HepG2 (cell line): ENCODE data around the gene STK40. TPM values are rescaled to one million over a fixed set of nuclear protein-coding genes. Genes with fewer than 3 reads are reported as not detected.

Source experiments
- ESRRA ChIP-seq: sonication (generic); formaldehyde crosslinking; IDR thresholded peaks from 2 replicates; pipeline ENCODE4 v1.5.1; 2020; ENCODE audit warnings: mild to moderate bottlenecking, low read depth, missing genetic modification reagents
- HMG20B ChIP-seq: conservative IDR thresholded peaks from 2 replicates; pipeline ENCODE4 v1.6.1; 2016; ENCODE audit warnings: missing genetic modification reagents, missing compliant biosample characterization
- MAZ ChIP-seq, 2 experiments: sonication (generic) in 1 of 2; formaldehyde crosslinking in 1 of 2; IDR thresholded peaks; 2 replicates each; pipeline versions ENCODE4 v1.5.0 to v1.6.1; 2012 to 2020; ENCODE audit warnings: low read depth in 2 of 2, mild to moderate bottlenecking in 2 of 2, borderline replicate concordance in 1 of 2, improper control_type of control experiment in 1 of 2, low read length in 1 of 2, missing genetic modification reagents in 1 of 2, moderate library complexity in 1 of 2
- SMAD3 ChIP-seq: sonication (generic); formaldehyde crosslinking; IDR thresholded peaks from 2 replicates; pipeline ENCODE4 v1.4.0; 2020; ENCODE audit warnings: missing genetic modification reagents
- TARDBP ChIP-seq: sonication (generic); formaldehyde crosslinking; IDR thresholded peaks from 2 replicates; pipeline ENCODE4 v1.8.0; 2022; ENCODE audit warnings: mild to moderate bottlenecking, missing genetic modification reagents
- ZNF124 ChIP-seq: sonication (generic); formaldehyde crosslinking; IDR thresholded peaks from 2 replicates; pipeline ENCODE4 v1.4.0; 2020; ENCODE audit warnings: missing genetic modification reagents
- ZNF609 ChIP-seq: sonication (generic); formaldehyde crosslinking; IDR thresholded peaks from 2 replicates; pipeline ENCODE4 v1.4.0; 2020; ENCODE audit warnings: mild to moderate bottlenecking, missing genetic modification reagents, borderline replicate concordance
- ZNF7 ChIP-seq: IDR thresholded peaks from 2 replicates; pipeline ENCODE4 v1.6.1; 2016; ENCODE audit warnings: missing biosample characterization, missing genetic modification reagents
- ZNF766 ChIP-seq: sonication (generic); formaldehyde crosslinking; IDR thresholded peaks from 2 replicates; pipeline ENCODE4 v1.5.0; 2020; ENCODE audit warnings: missing genetic modification reagents, borderline replicate concordance
- ZNF792 ChIP-seq: IDR thresholded peaks from 2 replicates; pipeline ENCODE4 v1.6.1; 2016
- polyA plus RNA-seq, 8 experiments: library from polyadenylated mRNA; depleted of rRNA in 3 of 8; stranded (reverse) in 7 of 8; unstranded in 1 of 8; fragments of >200 nt; fragmentation: Illumina TruSeq in 4 of 8; extraction: Trizol in 4 of 8; gene quantifications; 2 replicates each; pipeline versions ENCODE4 v1.2.1 to v1.2.3, GENCODE V29; 2011 to 2016; ENCODE audit warnings: low read depth in 4 of 8, missing spikeins in 1 of 8, mixed read lengths in 1 of 8; ENCODE audit not compliant: insufficient read depth in 1 of 8
- total RNA-seq, 5 experiments: library from RNA; depleted of rRNA; stranded (reverse); fragments of >200 nt; fragmentation: Illumina TruSeq; extraction: Trizol; gene quantifications; 2 replicates each; pipeline ENCODE4 v1.2.3, GENCODE V29; 2016; ENCODE audit warnings: low read depth in 1 of 5
- TF ChIP-seq, protein P1 (sequence below): sonication (generic); formaldehyde crosslinking; IDR thresholded peaks from 2 replicates; pipeline ENCODE4 v1.4.0; 2020; ENCODE audit warnings: missing genetic modification reagents
- TF ChIP-seq, protein P2 (sequence below): IDR thresholded peaks from 2 replicates; pipeline ENCODE4 v1.6.1; 2018; ENCODE audit warnings: missing genetic modification reagents
- TF ChIP-seq, protein P3 (sequence below): sonication (generic); formaldehyde crosslinking; IDR thresholded peaks from 2 replicates; pipeline ENCODE4 v1.4.0; 2020; ENCODE audit warnings: missing genetic modification reagents
- TF ChIP-seq, protein P4 (sequence below): IDR thresholded peaks from 2 replicates; pipeline ENCODE4 v1.6.1; 2012; ENCODE audit warnings: low read depth, low read length, improper control_type of control experiment

Gene STK40
- total and polyA plus RNA-seq, 2 of the 13 experiments (the other 11 are each of a cell fraction or from before 2014, with no cell fraction given): 33.8 to 35.1 TPM

GRCh38 chr1:36306902-36307456 is 78.7 kb downstream of the STK40 start (continued):
- TF ChIP-seq ZNF766 (peak; percentile 63; the same call in 1 of the 2 replicates), ZNF609 (CRISPR knock-in tag) (peak; percentile 28; the same call in 1 of the 2 replicates), MAZ (IDR thresholded peaks at IDR 0.05; ENCODE audit: borderline replicate concordance, low read depth, low read length) (no peak), MAZ (CRISPR knock-in tag; IDR thresholded peaks at IDR 0.05; ENCODE audit: low read depth) (peak; percentile 90), ESRRA (CRISPR knock-in tag) (0 out of 2 replicates have a peak, but pooled peaks have one; percentile 38), ZNF792 (peak; percentile 73; the same call in 1 of the 2 replicates), ZNF124 (CRISPR knock-in tag) (no peak), ZNF7 (CRISPR knock-in tag) (no peak), TARDBP (no peak; the same call in 1 of the 2 replicates), SMAD3 (CRISPR knock-in tag) (peak; percentile 63; the same call in 1 of the 2 replicates), HMG20B (CRISPR knock-in tag) (0 out of 2 replicates have a peak, but pooled peaks have one; percentile 35)
- TF ChIP-seq, protein P1, sequence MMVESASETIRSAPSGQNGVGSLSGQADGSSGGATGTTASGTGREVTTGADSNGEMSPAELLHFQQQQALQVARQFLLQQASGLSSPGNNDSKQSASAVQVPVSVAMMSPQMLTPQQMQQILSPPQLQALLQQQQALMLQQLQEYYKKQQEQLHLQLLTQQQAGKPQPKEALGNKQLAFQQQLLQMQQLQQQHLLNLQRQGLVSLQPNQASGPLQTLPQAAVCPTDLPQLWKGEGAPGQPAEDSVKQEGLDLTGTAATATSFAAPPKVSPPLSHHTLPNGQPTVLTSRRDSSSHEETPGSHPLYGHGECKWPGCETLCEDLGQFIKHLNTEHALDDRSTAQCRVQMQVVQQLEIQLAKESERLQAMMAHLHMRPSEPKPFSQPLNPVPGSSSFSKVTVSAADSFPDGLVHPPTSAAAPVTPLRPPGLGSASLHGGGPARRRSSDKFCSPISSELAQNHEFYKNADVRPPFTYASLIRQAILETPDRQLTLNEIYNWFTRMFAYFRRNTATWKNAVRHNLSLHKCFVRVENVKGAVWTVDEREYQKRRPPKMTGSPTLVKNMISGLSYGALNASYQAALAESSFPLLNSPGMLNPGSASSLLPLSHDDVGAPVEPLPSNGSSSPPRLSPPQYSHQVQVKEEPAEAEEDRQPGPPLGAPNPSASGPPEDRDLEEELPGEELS (CRISPR knock-in tag): 0 out of 2 replicates have a peak, but pooled peaks have one; percentile 11
- TF ChIP-seq, protein P2, sequence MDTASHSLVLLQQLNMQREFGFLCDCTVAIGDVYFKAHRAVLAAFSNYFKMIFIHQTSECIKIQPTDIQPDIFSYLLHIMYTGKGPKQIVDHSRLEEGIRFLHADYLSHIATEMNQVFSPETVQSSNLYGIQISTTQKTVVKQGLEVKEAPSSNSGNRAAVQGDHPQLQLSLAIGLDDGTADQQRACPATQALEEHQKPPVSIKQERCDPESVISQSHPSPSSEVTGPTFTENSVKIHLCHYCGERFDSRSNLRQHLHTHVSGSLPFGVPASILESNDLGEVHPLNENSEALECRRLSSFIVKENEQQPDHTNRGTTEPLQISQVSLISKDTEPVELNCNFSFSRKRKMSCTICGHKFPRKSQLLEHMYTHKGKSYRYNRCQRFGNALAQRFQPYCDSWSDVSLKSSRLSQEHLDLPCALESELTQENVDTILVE (CRISPR knock-in tag): no peak
- TF ChIP-seq, protein P3, sequence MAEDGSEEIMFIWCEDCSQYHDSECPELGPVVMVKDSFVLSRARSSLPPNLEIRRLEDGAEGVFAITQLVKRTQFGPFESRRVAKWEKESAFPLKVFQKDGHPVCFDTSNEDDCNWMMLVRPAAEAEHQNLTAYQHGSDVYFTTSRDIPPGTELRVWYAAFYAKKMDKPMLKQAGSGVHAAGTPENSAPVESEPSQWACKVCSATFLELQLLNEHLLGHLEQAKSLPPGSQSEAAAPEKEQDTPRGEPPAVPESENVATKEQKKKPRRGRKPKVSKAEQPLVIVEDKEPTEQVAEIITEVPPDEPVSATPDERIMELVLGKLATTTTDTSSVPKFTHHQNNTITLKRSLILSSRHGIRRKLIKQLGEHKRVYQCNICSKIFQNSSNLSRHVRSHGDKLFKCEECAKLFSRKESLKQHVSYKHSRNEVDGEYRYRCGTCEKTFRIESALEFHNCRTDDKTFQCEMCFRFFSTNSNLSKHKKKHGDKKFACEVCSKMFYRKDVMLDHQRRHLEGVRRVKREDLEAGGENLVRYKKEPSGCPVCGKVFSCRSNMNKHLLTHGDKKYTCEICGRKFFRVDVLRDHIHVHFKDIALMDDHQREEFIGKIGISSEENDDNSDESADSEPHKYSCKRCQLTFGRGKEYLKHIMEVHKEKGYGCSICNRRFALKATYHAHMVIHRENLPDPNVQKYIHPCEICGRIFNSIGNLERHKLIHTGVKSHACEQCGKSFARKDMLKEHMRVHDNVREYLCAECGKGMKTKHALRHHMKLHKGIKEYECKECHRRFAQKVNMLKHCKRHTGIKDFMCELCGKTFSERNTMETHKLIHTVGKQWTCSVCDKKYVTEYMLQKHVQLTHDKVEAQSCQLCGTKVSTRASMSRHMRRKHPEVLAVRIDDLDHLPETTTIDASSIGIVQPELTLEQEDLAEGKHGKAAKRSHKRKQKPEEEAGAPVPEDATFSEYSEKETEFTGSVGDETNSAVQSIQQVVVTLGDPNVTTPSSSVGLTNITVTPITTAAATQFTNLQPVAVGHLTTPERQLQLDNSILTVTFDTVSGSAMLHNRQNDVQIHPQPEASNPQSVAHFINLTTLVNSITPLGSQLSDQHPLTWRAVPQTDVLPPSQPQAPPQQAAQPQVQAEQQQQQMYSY (CRISPR knock-in tag): no peak
- TF ChIP-seq, protein P4, sequence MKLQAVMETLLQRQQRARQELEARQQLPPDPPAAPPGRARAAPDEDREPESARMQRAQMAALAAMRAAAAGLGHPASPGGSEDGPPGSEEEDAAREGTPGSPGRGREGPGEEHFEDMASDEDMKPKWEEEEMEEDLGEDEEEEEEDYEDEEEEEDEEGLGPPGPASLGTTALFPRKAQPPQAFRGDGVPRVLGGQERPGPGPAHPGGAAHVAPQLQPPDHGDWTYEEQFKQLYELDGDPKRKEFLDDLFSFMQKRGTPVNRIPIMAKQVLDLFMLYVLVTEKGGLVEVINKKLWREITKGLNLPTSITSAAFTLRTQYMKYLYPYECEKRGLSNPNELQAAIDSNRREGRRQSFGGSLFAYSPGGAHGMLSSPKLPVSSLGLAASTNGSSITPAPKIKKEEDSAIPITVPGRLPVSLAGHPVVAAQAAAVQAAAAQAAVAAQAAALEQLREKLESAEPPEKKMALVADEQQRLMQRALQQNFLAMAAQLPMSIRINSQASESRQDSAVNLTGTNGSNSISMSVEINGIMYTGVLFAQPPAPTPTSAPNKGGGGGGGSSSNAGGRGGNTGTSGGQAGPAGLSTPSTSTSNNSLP: no peak
